Measurements from ENCODE around the gene DDIT3.

The DDIT3 gene

DNA sequence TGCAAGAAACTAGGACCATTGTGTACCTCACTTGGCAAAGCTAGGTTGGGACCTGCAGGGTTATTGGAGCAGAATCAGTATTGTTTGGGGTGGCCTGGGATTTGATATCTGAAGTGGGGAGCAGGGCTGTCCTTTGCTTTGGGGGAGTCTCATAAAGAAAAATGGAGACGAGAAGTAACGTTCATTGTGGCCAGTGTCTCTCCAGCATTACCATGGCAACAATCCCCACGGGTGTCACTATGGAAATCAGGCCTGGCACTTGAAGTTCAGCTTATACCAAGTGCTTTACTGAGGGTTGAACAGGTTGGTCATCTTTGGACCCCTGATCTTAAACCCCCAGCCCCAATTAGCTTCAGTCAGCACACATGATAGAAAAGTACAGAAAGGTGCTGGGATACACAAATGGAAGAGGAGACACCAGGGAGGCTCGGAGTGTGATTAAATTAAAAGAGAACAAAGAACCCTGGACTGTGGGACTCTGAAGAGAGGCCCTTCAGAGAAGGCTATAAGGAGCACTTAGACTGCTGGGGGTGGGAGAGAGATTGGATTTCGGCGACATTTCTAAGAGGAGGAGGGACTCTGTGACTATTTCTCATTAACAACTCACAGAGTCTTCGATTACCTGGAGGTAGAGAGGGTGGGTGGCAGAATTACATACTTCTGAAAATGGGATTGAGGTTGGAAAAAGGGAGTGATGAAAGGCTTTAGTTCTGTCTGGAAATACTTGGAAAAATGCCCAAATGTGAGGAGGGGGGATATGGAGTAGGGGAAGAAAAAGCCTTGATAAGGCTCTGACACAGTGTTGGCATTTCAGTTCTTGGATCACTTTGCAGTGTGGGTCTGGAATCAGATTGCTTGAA, 33.3 kb upstream of the DDIT3 start:
- H3K79me2 ChIP-seq (ENCODE audit: insufficient read depth, low read length), result no peaks in the 10 kb centered on the region
- no peaks in the 10 kb centered on the region for H3K9me3 ChIP-seq (ENCODE audit: low read length)
- no peaks in the 10 kb centered on the region for H3K27me3 ChIP-seq (ENCODE audit: insufficient read depth, low read length)
- H3F3A ChIP-seq (ENCODE audit: insufficient read depth, low read length), result no peaks in the 10 kb centered on the region
- H3K4me1 ChIP-seq (ENCODE audit: insufficient read depth, low read length, severe bottlenecking), result peaks cover 18% of the 10 kb centered on the region
- H3K27ac ChIP-seq (ENCODE audit: low read depth, low read length, poor library complexity, severe bottlenecking), result no peak overlapping the region
- no peaks in the 10 kb centered on the region for H3K9me2 ChIP-seq (ENCODE audit: low read depth, low read length)
- no peak overlapping the region for H3K4me3 ChIP-seq (ENCODE audit: low read depth, low read length, poor library complexity, severe bottlenecking)
- no peak overlapping the region for H2AFZ ChIP-seq (ENCODE audit: low read length)
- no peaks in the 10 kb centered on the region for H3K36me3 ChIP-seq (ENCODE audit: insufficient read depth, low read length)
- no peaks in the 10 kb centered on the region for H4K20me1 ChIP-seq (ENCODE audit: insufficient read depth, low read length)
- H3K9ac ChIP-seq (ENCODE audit: low read length), result no peak overlapping the region
- H3K4me2 ChIP-seq (ENCODE audit: low read length), result no peak overlapping the region
- TF ChIP-seq, protein P1, sequence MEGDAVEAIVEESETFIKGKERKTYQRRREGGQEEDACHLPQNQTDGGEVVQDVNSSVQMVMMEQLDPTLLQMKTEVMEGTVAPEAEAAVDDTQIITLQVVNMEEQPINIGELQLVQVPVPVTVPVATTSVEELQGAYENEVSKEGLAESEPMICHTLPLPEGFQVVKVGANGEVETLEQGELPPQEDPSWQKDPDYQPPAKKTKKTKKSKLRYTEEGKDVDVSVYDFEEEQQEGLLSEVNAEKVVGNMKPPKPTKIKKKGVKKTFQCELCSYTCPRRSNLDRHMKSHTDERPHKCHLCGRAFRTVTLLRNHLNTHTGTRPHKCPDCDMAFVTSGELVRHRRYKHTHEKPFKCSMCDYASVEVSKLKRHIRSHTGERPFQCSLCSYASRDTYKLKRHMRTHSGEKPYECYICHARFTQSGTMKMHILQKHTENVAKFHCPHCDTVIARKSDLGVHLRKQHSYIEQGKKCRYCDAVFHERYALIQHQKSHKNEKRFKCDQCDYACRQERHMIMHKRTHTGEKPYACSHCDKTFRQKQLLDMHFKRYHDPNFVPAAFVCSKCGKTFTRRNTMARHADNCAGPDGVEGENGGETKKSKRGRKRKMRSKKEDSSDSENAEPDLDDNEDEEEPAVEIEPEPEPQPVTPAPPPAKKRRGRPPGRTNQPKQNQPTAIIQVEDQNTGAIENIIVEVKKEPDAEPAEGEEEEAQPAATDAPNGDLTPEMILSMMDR (IDR thresholded peaks at IDR 0.05; ENCODE audit: low read length), result no peak
- TF ChIP-seq EZH2 (IDR thresholded peaks at IDR 0.05; ENCODE audit: borderline replicate concordance, low read length), result no peak

DNA sequence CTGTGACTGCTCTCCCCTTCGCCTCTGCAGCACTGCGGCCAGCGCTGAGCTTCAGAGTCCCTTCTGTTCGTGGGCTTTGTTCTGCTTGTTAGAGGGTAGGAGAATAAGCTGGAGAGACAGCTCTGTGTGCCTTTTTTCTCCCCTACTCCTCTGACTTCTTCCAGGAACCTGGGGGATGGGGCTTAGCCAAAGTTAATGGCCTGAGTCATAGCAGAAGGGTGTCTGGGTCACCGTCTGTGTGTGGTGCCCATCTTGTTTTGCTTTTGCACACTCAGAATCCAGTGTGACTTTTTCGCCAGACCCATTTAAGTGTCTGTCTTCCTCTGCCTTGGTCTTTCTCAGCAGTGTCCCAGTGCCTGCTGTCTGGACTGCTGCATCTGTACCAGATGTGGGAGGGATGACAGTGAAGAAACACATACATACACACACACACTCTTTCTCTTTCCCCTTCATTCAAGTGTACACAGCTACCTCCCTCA, 32.6 kb upstream of the DDIT3 start:
- Histone ChIP-seq H3F3A (ENCODE audit: insufficient read depth, low read length) (no peaks in the 10 kb centered on the region), H3K36me3 (ENCODE audit: insufficient read depth, low read length) (no peaks in the 10 kb centered on the region), H3K4me2 (ENCODE audit: low read length) (no peak overlapping the region), H3K79me2 (ENCODE audit: insufficient read depth, low read length) (no peaks in the 10 kb centered on the region), H4K20me1 (ENCODE audit: insufficient read depth, low read length) (no peaks in the 10 kb centered on the region), H2AFZ (ENCODE audit: low read length) (no peak overlapping the region), H3K4me3 (ENCODE audit: low read depth, low read length, poor library complexity, severe bottlenecking) (no peak overlapping the region), H3K9me3 (ENCODE audit: low read length) (no peaks in the 10 kb centered on the region), H3K9ac (ENCODE audit: low read length) (no peak overlapping the region), H3K9me2 (ENCODE audit: low read depth, low read length) (no peaks in the 10 kb centered on the region), H3K27me3 (ENCODE audit: insufficient read depth, low read length) (no peaks in the 10 kb centered on the region), H3K4me1 (ENCODE audit: insufficient read depth, low read length, severe bottlenecking) (peaks cover 18% of the 10 kb centered on the region), H3K27ac (ENCODE audit: low read depth, low read length, poor library complexity, severe bottlenecking) (no peak overlapping the region)
- TF ChIP-seq EZH2 (IDR thresholded peaks at IDR 0.05; ENCODE audit: borderline replicate concordance, low read length), result no peak
- TF ChIP-seq, protein P1 (IDR thresholded peaks at IDR 0.05; ENCODE audit: low read length), result no peak

DNA sequence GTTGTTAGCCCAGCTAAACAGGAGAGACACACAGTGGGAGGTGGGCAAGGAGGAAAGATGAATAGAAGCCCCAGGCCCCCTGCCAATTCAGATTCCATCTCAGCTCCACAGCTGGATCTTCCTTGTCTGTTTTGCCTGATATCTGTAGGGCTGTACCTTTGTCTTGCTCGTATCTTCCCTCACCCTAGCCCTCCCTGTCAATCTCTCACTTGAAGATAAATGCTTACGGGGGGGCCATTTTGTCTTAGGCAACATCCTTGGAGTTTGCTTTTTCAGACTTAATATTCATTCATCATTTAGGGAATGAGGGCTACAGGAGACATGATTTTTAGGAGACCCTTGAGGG, 32.0 kb upstream of the DDIT3 start:
- Histone ChIP-seq H4K20me1 (ENCODE audit: insufficient read depth, low read length) (no peaks in the 10 kb centered on the region), H3K27me3 (ENCODE audit: insufficient read depth, low read length) (no peaks in the 10 kb centered on the region), H3K27ac (ENCODE audit: low read depth, low read length, poor library complexity, severe bottlenecking) (no peak overlapping the region), H3K36me3 (ENCODE audit: insufficient read depth, low read length) (no peaks in the 10 kb centered on the region), H3K79me2 (ENCODE audit: insufficient read depth, low read length) (no peaks in the 10 kb centered on the region), H3K9me3 (ENCODE audit: low read length) (no peaks in the 10 kb centered on the region), H3K9me2 (ENCODE audit: low read depth, low read length) (no peaks in the 10 kb centered on the region), H3K4me2 (ENCODE audit: low read length) (no peak overlapping the region), H3K4me3 (ENCODE audit: low read depth, low read length, poor library complexity, severe bottlenecking) (no peak overlapping the region), H3K4me1 (ENCODE audit: insufficient read depth, low read length, severe bottlenecking) (peaks cover 23% of the 10 kb centered on the region), H3F3A (ENCODE audit: insufficient read depth, low read length) (no peaks in the 10 kb centered on the region), H2AFZ (ENCODE audit: low read length) (no peak overlapping the region), H3K9ac (ENCODE audit: low read length) (no peak overlapping the region)
- TF ChIP-seq, protein P1 (IDR thresholded peaks at IDR 0.05; ENCODE audit: low read length), result no peak
- TF ChIP-seq EZH2 (IDR thresholded peaks at IDR 0.05; ENCODE audit: borderline replicate concordance, low read length), result no peak
